Stimulated activated CD4-positive, alpha-beta T cell treated with anti-CD3 and anti-CD28 coated beads, TNF-alpha, amount 100 ng/mL, for 4 hours (primary cell): Measurements from ENCODE around the gene PLCB1.

Experiments used
- DNase-seq, 3 experiments: peaks; one replicate each; pipeline ENCODE4 v3.0.0-alpha.2; 2020; ENCODE audit warnings: low read depth in 3 of 3

PLCB1 gene

DNA sequence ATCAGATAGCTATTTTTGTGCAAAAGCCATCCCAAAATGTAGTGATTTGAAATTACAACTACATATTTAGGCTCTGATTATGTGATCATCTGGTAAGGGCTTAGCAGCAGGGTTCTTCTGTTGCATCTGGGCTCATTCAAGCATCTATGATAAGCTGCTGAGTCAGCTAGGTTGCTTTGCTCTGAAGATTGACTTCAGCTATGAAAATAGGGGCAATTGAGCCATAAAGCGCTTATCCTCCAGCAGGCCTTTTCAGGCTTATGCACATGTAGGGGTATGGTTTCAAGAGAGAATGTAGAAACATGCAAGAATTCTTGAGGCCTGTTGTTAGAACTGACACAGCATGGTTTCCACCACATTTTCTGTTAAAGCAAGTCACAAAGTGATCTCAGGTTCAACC lies 114.1 kb downstream of the PLCB1 start:
- no peak for DNase-seq

DNA sequence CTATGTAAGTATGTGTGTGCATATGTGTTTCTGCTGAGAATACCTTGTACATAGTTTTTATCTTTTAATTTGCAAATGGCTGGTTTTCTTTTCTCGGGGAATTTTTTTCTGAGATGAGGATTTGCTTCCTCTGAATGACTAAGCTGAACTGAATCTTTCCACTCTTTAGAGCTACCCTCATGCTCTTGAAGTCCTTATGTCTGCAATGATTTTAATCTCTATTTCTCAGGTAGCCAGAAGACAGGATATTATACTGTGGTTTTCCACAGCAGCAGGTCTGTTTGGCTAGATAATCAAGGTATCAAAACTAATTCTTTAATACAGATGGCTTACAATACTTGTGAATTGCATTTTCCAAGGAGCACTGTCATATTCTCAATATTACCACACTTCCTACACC lies 114.7 kb downstream of the PLCB1 start:
- DNase-seq: no peak

DNA sequence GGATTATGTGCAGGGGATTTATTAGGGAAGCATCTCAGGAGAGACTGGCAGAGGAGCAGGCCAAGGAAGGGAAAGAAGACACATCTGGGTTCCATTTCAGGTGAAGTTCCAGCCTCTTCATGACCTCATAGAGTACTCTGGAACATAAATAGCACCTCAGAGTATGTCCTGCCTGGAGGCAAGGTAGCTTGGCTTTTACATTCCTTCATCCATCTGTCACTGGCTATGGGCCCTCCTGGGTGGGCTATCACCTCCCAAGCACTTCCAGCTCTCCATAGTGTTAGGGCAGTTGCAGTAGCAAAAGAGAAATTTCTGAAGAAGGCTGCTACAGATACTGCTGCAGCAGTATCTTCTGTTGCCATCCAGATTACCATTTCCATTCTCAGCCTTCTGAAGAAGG lies 116.0 kb downstream of the PLCB1 start:
- no peak for DNase-seq

DNA sequence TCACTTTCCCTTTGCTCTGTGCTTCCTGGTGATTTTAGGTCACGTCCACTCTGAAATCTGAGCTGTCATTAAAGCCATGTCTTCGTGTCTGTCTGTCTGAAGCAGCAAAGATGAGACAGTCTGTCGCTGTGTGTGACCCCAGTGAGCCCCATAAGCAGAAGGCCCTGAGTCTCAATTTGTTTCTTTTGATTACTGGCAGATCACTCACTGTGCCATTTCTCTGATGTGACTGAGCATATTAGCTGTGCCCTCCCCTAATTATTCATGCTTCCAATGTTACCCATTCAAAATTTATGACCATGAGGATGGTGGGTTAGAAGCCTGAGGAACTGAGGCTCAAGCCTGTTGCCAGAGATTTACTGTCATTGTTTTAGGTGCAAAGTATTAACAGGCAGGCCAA lies 117.6 kb downstream of the PLCB1 start:
- no peak for DNase-seq

DNA sequence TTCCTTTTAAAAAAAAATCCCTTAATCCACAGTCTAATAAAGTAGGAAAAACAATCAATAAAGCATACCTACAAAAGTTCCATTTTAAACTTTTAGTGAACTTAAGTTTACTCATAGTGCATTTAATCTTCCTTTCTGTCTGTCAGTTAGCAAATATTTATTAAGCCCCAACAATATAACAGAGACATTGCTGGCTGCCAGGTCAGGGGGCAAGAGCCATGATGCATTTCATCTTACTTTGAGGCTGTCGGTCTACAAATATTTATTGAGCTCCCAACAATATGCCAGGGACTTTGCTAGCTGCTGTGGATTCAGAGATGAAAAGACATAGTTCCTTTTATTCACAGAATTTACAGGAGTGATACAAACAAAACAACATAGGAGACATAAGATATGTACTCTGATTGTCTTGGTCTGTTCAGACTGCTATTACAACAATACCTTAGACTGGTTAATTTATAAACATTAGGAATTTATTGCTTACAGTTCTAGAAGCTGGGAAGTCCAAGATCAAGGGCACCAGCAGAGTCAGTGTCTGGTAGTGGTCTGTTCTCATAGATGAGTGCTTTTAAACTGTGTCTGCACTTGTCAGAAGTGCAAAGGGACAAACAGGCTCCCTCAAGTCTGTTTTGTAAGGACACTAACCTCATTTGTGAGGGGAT lies 118.6 kb downstream of the PLCB1 start:
- no peak for DNase-seq

DNA sequence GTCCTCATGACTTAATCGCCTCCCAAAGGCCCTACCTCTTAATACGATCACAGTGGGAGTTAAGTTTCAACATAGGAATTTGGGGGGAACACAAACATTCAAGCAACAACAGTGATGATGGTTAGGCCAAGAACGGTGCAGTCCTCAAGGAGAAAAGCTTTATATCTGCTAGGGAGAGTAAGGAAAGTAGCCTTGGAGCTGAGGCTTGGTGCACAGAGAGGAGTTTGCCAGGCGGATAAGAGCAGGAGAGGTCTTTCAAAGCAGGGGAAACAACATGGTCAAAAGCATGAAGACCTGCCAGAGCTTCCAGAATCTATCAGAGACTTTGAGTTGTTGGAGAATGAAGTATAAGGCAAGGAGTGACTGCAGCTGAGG lies 119.1 kb downstream of the PLCB1 start:
- DNase-seq: no peak

DNA sequence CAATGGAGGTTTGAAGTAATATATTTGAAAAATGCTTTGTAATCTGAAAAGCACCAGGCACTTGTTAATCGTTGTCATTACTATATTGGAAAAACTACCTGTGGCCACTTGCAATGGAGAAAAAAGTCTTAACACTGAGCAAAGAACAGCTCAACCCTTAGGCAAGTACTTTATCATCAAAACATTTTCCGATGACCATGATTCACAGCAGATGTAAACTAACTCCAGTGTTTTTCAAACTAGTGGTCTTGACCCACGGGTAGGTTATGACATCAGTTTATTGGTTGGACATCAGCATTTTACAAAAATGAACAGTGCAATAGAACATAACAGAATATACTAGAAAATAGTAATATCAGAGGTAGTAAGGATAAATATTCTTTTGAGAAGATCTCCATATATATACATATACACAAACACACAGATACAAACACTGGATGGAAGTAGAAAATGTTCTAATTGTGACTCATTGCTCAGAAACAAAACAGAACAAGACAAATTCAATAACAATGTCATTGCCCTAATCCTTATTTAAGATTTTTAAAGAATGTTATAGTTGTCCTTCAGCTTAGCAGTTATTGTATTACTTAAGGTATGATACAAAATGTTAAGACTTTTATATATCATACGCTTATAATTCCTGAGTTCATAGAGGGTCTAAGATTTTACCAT lies 123.0 kb downstream of the PLCB1 start:
- DNase-seq: no peak

DNA sequence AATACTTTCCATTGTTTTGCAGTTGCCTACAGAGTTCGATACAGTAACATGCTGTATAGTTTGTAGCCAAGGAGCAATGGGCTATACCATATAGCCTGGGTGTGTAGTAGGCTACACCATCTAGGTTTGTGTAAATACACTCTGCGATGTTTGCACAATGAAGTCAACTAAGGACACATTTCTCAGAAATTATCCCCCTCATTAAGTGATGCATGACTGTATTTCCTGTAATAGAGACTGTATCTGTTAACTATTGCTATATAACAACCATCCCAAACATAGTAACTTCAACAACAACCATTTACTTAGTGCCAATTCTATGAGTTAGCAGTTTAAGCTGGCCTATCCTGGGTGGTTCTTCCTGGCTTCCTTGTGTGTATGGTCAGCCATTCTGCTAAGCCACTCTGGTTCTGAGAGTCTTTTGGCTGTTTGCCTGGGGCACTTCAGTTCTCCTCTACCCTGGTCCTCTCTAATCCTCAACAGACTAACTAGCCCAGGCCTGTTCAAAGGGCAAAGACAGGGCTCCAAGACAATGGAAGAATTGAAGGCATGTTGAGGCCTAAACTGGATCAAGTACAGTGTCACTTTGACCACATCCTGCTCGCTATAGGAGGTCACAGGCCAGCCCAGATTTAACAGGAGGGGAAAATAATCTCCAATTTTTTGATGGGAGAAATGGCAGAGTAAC lies 124.0 kb downstream of the PLCB1 start:
- no peak for DNase-seq

DNA sequence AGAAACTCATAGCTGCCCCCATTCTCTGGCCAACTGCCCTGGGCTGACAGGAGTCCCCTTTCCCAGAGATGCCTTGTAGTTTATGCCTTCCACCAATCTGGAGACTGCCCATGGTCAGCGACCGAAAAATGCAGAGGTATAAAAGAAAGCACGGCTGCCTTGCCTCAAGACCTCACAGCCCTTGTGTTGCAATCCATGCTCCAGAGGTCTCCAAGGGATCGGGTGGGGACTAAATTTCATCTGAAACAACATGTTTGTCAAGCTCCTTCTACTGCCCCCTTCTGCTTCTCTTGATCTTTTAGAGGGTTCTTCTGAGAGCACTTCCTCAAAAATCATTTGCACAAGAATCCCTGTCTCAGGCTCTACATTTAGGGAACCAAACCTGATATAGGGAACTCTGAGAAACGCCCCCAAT lies 128.8 kb downstream of the PLCB1 start:
- no peak for DNase-seq

DNA sequence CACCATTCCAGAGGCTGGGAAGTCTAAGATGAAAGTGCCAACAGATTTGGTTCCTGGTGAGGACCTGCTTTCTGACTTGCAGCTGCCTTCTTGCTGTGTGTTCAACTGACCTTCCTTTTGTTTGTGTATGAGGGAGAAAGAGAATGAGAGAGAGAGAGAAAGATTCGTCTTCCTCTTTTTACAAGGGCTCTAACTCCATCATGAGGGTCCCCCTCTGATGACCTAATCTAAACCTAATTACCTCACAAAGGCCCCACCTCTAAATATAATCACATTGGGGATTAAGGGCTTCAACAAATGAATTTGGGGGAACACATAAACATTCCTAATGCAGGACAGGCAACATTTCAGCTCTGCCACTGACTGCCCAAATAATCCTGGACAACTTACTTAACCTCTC lies 130.7 kb downstream of the PLCB1 start:
- DNase-seq: no peak

DNA sequence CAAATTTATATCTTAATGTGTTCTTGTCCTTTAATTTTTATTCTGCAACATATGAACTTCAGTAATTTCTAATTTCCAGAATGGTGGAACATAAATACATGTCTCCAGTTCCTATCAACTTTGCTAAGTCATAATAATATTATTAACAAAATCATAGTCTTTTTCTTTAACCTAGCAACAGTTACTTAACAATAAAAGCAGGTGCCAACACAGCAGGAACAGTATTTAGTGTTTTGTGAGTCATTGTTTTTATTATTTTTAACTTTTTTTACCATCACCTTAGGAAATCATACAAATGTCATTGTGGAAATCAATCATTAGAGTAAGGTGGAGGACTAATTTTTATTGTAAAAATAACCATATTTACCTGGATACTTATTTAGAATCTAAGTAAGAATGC lies 133.5 kb downstream of the PLCB1 start:
- DNase-seq: no peak

DNA sequence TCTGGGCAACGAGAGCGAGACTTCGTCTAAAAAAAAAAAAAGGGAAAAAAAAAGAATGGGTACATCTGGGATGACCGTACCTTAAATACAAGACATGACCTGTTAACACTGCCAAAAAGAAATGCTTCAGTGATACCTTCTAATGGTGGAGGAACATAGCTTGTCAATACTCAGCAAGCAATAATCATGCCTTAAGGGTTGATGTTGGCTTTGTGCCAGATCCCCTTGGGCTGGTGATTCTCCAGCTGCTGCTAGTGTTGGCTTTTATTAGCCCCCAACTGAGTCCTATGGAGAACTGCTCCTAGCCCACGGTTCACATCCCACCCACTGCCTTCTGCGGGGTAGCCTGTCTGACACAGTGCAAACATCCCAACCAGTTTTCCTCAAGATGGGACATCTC lies 134.9 kb downstream of the PLCB1 start:
- DNase-seq: no peak

DNA sequence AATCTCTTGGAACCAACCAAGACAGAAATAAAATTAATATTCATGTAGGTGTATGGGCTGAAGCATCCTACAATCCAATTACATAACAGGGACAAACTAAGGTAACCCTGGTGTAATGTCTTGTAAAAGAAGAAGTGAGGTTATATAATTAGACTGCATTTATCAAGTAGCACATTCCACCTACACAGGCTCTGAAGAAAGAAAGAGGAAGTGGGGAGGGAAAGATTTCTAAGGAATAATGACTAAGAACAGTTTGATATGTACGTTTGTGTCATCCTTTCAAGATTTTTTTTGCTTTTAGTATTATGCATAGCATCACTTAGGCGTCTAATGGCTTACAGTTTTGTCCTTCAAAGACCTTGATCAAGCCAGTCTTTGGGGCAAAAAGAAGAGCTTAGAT lies 139.7 kb downstream of the PLCB1 start:
- DNase-seq: no peak

DNA sequence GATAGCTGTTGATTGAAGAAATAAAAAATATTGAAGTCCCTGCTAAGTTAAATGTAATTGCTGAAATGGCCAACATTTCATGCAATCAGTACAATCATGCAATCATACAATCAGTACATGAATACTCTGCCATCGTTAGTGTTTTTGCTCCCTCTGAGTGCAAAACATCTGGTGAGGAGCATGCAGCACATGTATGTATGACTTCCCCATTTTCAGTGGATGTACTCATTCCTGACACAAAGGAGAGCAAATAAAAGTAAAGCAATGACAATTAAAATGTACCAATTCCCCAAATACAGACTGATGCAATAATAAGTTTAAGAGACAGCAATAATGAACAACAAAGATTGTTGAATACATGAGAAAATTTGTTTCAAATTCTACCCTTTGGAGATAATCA lies 140.7 kb downstream of the PLCB1 start:
- no peak for DNase-seq

DNA sequence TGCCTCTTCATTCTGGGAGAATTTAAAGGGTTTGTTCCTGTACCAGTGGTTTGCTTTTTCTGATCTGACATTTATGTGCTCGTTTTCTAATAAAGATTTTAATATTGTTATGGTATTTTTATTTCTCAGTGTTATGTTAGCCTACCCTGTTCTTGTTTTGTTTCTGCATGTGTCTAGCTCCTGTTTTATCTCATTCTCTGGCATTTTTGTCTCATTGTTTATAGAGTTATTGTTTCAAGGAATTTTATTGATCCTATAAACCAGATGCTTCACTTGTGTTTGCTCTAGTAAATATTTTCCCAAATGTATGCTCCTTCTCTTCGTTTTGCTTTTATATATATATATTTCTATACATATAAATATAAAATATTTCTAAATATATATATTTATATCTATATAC lies 152.8 kb downstream of the PLCB1 start:
- no peak for DNase-seq

DNA sequence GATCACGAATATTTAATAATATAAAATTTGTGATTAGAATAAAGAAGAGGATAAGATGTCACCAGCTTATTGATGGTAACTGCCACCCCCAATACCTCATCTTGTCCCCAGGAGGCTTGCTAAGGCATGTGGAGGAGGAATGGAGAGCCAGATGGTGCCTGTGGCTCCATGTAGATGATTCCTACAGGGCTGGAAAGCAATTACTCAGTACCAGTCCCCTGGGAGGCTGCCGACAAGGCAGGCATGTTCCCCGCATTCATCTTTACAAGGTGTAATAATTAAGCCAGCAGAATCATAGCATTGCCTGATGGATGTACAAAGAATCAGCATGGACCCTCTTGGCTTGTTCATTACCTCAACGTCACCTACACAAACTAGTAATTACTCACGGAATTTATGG lies 155.3 kb downstream of the PLCB1 start:
- DNase-seq: no peak

DNA sequence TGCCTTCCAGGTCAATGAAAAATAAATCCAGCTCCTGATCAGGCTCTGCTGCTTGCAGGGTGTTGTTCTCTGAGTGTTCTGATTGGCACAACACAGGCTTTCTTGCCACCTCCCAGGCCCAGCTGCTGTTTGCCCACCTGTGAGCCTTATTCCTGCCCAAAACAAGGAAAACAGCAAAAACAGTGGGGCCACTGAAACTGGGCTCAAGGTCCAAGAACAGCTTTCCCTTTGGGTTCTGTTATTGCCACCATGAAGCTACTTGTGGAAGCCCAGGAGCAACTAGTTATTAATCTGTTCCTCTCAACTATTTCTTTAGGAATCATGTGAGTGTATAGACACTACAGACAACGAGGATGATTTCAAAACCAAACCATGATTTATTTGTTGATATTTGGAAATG lies 159.1 kb downstream of the PLCB1 start:
- DNase-seq: no peak

DNA sequence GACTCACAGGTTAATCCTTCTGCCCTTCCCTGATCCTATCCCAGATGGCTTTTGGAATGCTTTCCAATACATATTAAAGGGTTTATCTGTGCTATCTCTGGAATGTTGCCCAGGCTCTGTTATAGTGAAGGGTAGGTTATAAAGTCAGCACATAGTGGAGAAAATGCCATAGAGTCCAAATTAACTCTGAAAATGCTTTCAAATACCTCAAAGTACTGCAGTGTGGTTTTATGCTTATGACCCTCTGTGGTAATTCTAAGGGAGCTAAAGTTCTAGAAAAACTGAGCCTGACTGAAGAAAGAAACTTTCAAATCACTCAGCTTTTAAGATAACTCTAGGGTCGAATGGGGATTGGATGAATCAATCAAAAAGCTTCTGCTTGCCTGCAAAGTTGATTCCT lies 159.8 kb downstream of the PLCB1 start:
- no peak for DNase-seq

DNA sequence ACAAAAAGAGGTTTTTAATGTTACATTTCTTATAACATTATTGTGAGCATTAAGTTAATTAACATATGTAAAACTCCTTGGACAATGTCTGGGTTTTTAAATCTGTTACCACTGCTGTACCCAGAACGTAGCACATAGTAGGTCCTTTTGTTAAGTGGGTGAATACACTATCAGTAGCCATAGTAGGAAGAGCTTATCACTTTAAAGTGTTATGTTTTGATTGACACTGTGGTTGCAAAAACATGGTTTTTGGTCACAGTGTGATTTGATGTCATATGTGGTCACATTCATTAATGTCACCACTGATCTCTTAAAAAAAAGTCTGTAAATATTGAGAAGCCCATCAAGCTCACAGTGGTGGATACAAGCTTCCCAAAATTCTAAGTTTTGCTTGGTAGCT lies 160.7 kb downstream of the PLCB1 start:
- DNase-seq: no peak

DNA sequence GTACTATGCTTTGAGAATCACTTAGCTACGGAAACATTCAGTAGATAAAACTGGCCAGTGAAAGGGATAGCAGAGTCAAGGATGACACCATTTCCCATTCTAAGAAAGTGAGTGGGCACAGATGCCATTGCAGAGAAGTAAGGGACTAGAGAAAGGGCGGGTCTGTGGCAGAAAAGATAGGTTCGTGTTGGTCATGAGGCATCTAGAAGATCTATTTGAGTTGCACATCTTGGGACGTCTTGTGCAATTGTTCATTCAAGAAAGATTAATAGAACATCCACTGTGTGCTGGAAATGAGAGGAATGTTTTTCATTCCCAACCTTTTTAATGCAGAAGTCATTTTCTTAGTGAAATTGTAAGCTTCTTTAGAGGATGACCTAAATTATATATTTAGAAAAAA lies 161.7 kb downstream of the PLCB1 start:
- no peak for DNase-seq

DNA sequence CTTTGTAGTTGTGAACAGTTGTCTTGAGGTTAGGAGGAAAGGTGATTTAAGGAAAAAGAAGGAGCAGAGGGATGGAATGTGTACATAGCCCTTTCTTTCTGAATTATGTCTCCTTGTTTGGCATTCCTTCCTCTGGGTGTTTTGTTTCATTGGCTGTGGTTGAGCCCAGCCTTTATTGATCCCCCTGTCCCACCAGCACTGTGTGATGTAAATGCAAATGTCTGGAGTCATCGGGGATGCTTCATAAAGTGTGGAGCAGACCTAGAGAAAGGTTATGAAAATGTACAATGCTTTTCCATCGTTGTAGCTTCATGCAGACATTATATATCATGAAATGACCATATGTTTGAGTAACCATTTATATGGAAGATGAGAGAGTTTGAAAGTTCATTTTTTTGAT lies 164.5 kb downstream of the PLCB1 start:
- no peak for DNase-seq

DNA sequence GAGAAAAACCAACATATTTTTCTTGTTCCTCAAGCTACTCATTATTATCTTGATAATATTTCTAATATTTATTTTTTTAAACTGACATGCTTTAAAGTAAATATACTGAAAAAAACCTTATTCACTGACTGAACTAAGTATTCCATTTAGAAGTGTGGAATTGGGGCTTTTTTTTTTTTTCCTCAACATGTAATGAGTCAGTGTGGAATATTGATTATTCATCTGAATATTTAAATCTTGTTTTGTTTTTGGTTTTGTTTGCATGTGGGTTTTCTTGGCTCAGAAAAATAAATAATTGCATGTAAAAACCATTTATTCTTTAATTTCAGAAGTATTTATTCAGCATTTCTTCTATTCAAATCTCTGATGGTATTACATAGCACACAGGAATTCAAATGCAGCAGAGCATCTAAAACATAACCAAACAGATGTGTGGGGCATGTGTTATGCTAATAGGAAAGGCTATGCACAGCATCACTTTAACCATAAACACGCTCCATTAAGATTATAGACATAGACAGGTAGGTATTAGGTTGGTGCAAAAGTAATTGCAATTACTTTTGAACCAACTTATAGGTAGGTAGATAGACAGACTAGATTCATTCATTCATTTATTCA lies 166.5 kb downstream of the PLCB1 start:
- DNase-seq: no peak

DNA sequence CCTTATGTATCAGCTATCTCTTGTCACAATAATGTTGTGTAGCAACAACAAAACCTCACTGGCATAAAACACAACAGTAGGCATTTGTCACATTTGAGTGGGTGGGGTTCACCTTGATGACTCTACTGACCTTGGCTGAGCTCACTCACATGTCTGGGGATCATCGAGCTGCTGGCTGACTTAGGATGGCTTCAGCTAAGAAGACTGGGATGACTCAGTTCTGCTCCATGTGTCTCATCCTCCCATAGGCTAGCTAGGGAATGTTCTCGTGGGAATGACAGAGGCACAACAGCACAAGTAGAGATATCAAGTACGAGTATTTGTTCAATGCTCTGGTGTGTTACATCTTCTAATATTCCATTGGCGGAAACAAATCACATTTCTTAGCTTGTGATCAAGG lies 167.9 kb downstream of the PLCB1 start:
- no peak for DNase-seq
